Gastrocnemius medialis (tissue), 4 donors: ENCODE results near the gene DAPP1. TPM values are rescaled to one million over a fixed set of nuclear protein-coding genes. Genes with fewer than 3 reads are reported as not detected.

Experiments
- ATAC-seq, 2 donors: fragments of 150-250 bp; one replicate each; pipeline ENCODE4 v1.9.1; 2016
- DNase-seq, 2 donors: peaks; one replicate each; pipeline ENCODE4 v3.0.0-alpha.2; 2019
- H3K27ac ChIP-seq, 4 donors: fragments of 200-600 bp; sonication (generic); 1 replicate in 1 of 4; 2 replicates in 3 of 4; pipeline ENCODE4 v1.5.1; 2016 to 2018; ENCODE audit warnings: mild to moderate bottlenecking in 2 of 4, moderate library complexity in 1 of 4
- H3K27me3 ChIP-seq, 3 donors: fragments of 200-600 bp; sonication (generic) in 2 of 3; 1 replicate in 1 of 3; 2 replicates in 2 of 3; pipeline versions ENCODE4 v1.5.1 to v1.6.0; 2016 to 2019; ENCODE audit warnings: mild to moderate bottlenecking in 1 of 3, moderate library complexity in 1 of 3
- H3K36me3 ChIP-seq, 2 donors: fragments of 200-600 bp; sonication (generic) in 1 of 2; one replicate each; pipeline ENCODE4 v1.5.1; 2017 to 2018
- H3K4me1 ChIP-seq, 2 donors: fragments of 200-600 bp; sonication (generic) in 1 of 2; one replicate each; pipeline ENCODE4 v1.5.1; 2016 to 2017; ENCODE audit warnings: mild to moderate bottlenecking in 2 of 2
- H3K4me3 ChIP-seq, 4 donors: fragments of 200-600 bp; sonication (generic) in 3 of 4; 1 replicate in 1 of 4; 2 replicates in 3 of 4; pipeline ENCODE4 v1.5.1; 2016 to 2019; ENCODE audit warnings: mild to moderate bottlenecking in 2 of 4
- H3K9me3 ChIP-seq, 3 donors: fragments of 200-600 bp; sonication (generic) in 2 of 3; 1 replicate in 1 of 3; 2 replicates in 2 of 3; pipeline ENCODE4 v1.5.1; 2016 to 2019
- CTCF ChIP-seq, 5 experiments: fragments of 450-650 bp in 3 of 5; fragments of 200-600 bp in 2 of 5; sonication (generic) in 2 of 5; IDR thresholded peaks in 4 of 5; conservative IDR thresholded peaks in 1 of 5; 1 replicate in 4 of 5; 2 replicates in 1 of 5; pipeline ENCODE4 v1.5.1; 2016 to 2019; ENCODE audit warnings: antibody characterized with exemption in 5 of 5, mild to moderate bottlenecking in 3 of 5, moderate library complexity in 3 of 5
- POLR2A ChIP-seq, 2 donors: fragments of 450-650 bp; IDR thresholded peaks; one replicate each; pipeline ENCODE4 v1.6.1; 2017; ENCODE audit warnings: antibody characterized with exemption in 2 of 2, mild to moderate bottlenecking in 2 of 2, moderate library complexity in 2 of 2
- in situ Hi-C, 4 donors: fragments of 200-750 bp; cut with MboI; loops; one replicate each; pipeline versions ENCODE4 v1.15.0 to v1.8.0; 2017; ENCODE audit warnings: low sequenced_read_pairs in 4 of 4
- intact Hi-C: fragments of 100-400 bp; cut with DNase I; formaldehyde crosslinking; loops from one replicate; pipeline ENCODE4 v1.15.1; 2023; ENCODE audit warnings: low total_unique reads
- total RNA-seq, 4 donors: library from RNA; depleted of rRNA; stranded (reverse); fragments of >200 nt; gene quantifications; one replicate each; pipeline versions ENCODE4 v1.1.0 to v1.2.3, GENCODE V29; 2016

Gene DAPP1
- total RNA-seq, 4 donors from 2014 or later, result 0.15 to 1.3 (median 0.72) TPM

GRCh38 chr4:99894998-99895397, 78.4 kb downstream of the DAPP1 start:
- H3K4me3 ChIP-seq, result peak overlapping the region; percentile 61 to 95 (median 87)
- H3K9me3 ChIP-seq, result no peaks in the 10 kb centered on the region
- peaks cover 0 to 7% of the 10 kb centered on the region in 2 donors for H3K36me3 ChIP-seq
- peak overlapping the region; percentile 85 to 92 (median 88) for H3K27ac ChIP-seq
- in situ Hi-C loops (loop anchor here in 3 of 4 donors (5.0 to 10.0 kb wide), 4 partner anchors 50 to 333 kb away; partner anchors contain the start of genes TRMT10A (in 2 of the 3), DNAJB14 (in 1 of the 3) and H2AZ1 (in 1 of the 3)), intact Hi-C loops (loop anchor here (1.0 to 10.0 kb wide), 3 partner anchors 54 to 960 kb away; no protein-coding TSS in a partner anchor)
- no peaks in the 10 kb centered on the region for H3K27me3 ChIP-seq
- DNase-seq (no peak), ATAC-seq (no peak)
- TF ChIP-seq POLR2A (IDR thresholded peaks at IDR 0.05) (no peak), CTCF (IDR thresholded peaks at IDR 0.05 in 4 of 5, conservative IDR thresholded peaks at IDR 0.05 in 1 of 5) (no peak)
- H3K4me1 ChIP-seq, result peaks cover 16 to 21% of the 10 kb centered on the region in 2 donors

- Histone ChIP-seq H3K36me3 (peaks cover 0 to 28% of the 10 kb centered on the region in 2 donors), H3K4me3 (no peak overlapping the region), H3K9me3 (no peaks in the 10 kb centered on the region), H3K4me1 (no peaks in the 10 kb centered on the region), H3K27me3 (no peaks in the 10 kb centered on the region), H3K27ac (no peak overlapping the region)
- DNase-seq, result no peak
- no peak for TF ChIP-seq CTCF (IDR thresholded peaks at IDR 0.05 in 4 of 5, conservative IDR thresholded peaks at IDR 0.05 in 1 of 5)
- no peak for TF ChIP-seq POLR2A (IDR thresholded peaks at IDR 0.05)
- in situ Hi-C loops, result no loop called here
- ATAC-seq, result no peak
- intact Hi-C loops, result no loop called here
Measured at GRCh38 chr4:99915449-99915848, 98.8 kb downstream of the DAPP1 start.

GRCh38 chr4:99917575-99917974, 100.9 kb downstream of the DAPP1 start:
- no peak overlapping the region for H3K4me3 ChIP-seq
- no peak for DNase-seq
- no peaks in the 10 kb centered on the region for H3K27me3 ChIP-seq

GRCh38 chr4:99918656-99919055, 102.0 kb downstream of the DAPP1 start:
- intact Hi-C loops, result no loop called here
- Histone ChIP-seq H3K9me3 (no peaks in the 10 kb centered on the region), H3K27me3 (no peaks in the 10 kb centered on the region), H3K27ac (no peak overlapping the region), H3K36me3 (peaks cover 0 to 32% of the 10 kb centered on the region in 2 donors), H3K4me3 (no peak overlapping the region), H3K4me1 (no peaks in the 10 kb centered on the region)
- TF ChIP-seq POLR2A (IDR thresholded peaks at IDR 0.05) (no peak), CTCF (IDR thresholded peaks at IDR 0.05 in 4 of 5, conservative IDR thresholded peaks at IDR 0.05 in 1 of 5) (no peak)
- in situ Hi-C loops, result no loop called here
- DNase-seq (no peak), ATAC-seq (no peak)

More at GRCh38 chr4:99917575-99917974, 100.9 kb downstream of the DAPP1 start:
- no peak for ATAC-seq
- Histone ChIP-seq H3K27ac (no peak overlapping the region), H3K9me3 (no peaks in the 10 kb centered on the region), H3K4me1 (no peaks in the 10 kb centered on the region), H3K36me3 (peaks cover 0 to 30% of the 10 kb centered on the region in 2 donors)
- intact Hi-C loops (no loop called here), in situ Hi-C loops (no loop called here)
- TF ChIP-seq POLR2A (IDR thresholded peaks at IDR 0.05) (no peak), CTCF (IDR thresholded peaks at IDR 0.05 in 4 of 5, conservative IDR thresholded peaks at IDR 0.05 in 1 of 5) (no peak)

Other genes starting within 250 kb of the DAPP1 start
- gene MTTP, start 242.0 kb upstream of the DAPP1 start, total RNA-seq, result under 1 TPM in 3 of 4 donors, not detected in 1; 0.33 to 0.63 (median 0.59) TPM
- 10 to 100 TPM; 30.6 to 68.3 (median 43.6) TPM for gene C4orf54, start 159.0 kb upstream of the DAPP1 start, total RNA-seq
- gene LAMTOR3, start 77.6 kb downstream of the DAPP1 start, total RNA-seq, result 10 to 100 TPM; 20.8 to 31.1 (median 28.9) TPM
- gene DNAJB14, start 129.8 kb downstream of the DAPP1 start, total RNA-seq, result 10 to 100 TPM; 14.2 to 26.9 (median 15.2) TPM
- gene H2AZ1, start 133.4 kb downstream of the DAPP1 start, total RNA-seq, result 100 to 1,000 TPM; 176 to 316 (median 193) TPM